Stimulated activated naive B cell treated with anti-CD40 and anti-IgM and Interleukin-4, amounts not matched to agents 10 μg/mL and 1 μg/mL and 100 μg/mL, for 72 hours (primary cell): ENCODE data around the gene TXNL4B.
A peak's percentile ranks its signal among the peaks of the same experiment; 100 is the strongest.
"Not testable (repeated sequence)": the region's sequence is repeated elsewhere in the genome, so short reads cannot be mapped to it uniquely, and the experiment has no call there.

Source experiments
- ATAC-seq, 2 donors: fragments of 150-1000 bp; cut with Tn5 transposase; replicated peaks; 2 replicates each; pipeline ENCODE4 v1.10.0; 2021; ENCODE audit warnings: moderate library complexity in 1 of 2
- DNase-seq: peaks from one replicate; pipeline ENCODE4 v3.0.0; 2021
- H3K27ac Mint-ChIP-seq: one replicate; pipeline ENCODE4 v1.8.0; 2022; ENCODE audit warnings: mild to moderate bottlenecking, mixed read lengths
- H3K27me3 Mint-ChIP-seq, 2 donors: one replicate each; pipeline ENCODE4 v1.8.0; 2022; ENCODE audit warnings: mixed read lengths in 2 of 2
- H3K36me3 Mint-ChIP-seq, 2 donors: one replicate each; pipeline ENCODE4 v1.8.0; 2022; ENCODE audit warnings: mixed read lengths in 2 of 2, mild to moderate bottlenecking in 1 of 2
- H3K4me1 Mint-ChIP-seq, 2 donors: one replicate each; pipeline ENCODE4 v1.8.0; 2022; ENCODE audit warnings: mixed read lengths in 2 of 2, mild to moderate bottlenecking in 1 of 2
- H3K4me3 Mint-ChIP-seq, 2 donors: one replicate each; pipeline ENCODE4 v1.8.0; 2022; ENCODE audit warnings: mild to moderate bottlenecking in 2 of 2, mixed read lengths in 2 of 2, moderate library complexity in 1 of 2
- H3K9me3 Mint-ChIP-seq, 2 donors: one replicate each; pipeline ENCODE4 v1.8.0; 2022; ENCODE audit warnings: mixed read lengths in 2 of 2, mild to moderate bottlenecking in 1 of 2

Gene TXNL4B

GRCh38 chr16:72073560-72074230 lies 19.7 kb downstream of the TXNL4B start:
- DNase-seq (no peak), ATAC-seq (no peak)
- Mint-ChIP-seq H3K27me3 (no peaks in the 10 kb centered on the region), H3K9me3 (no peaks in the 10 kb centered on the region), H3K4me3 (no peak overlapping the region), H3K27ac (no peak overlapping the region), H3K4me1 (peaks cover 0 to 4% of the 10 kb centered on the region in 2 donors), H3K36me3 (peaks cover 6 to 8% of the 10 kb centered on the region in 2 donors)

GRCh38 chr16:72072514-72073342 lies 20.7 kb downstream of the TXNL4B start:
- peaks cover 6 to 8% of the 10 kb centered on the region in 2 donors for H3K36me3 Mint-ChIP-seq
- H3K4me1 Mint-ChIP-seq = peaks cover 0 to 4% of the 10 kb centered on the region in 2 donors
- H3K9me3 Mint-ChIP-seq = no peaks in the 10 kb centered on the region
- no peak overlapping the region for H3K4me3 Mint-ChIP-seq
- no peak for ATAC-seq
- no peak overlapping the region for H3K27ac Mint-ChIP-seq
- no peaks in the 10 kb centered on the region for H3K27me3 Mint-ChIP-seq
- DNase-seq = no peak

- Mint-ChIP-seq H3K36me3 (peaks cover 8 to 10% of the 10 kb centered on the region in 2 donors), H3K4me1 (peaks cover 0 to 5% of the 10 kb centered on the region in 2 donors), H3K9me3 (no peaks in the 10 kb centered on the region), H3K27ac (no peak overlapping the region), H3K27me3 (no peaks in the 10 kb centered on the region), H3K4me3 (no peak overlapping the region)
- ATAC-seq (no peak), DNase-seq (no peak)
Measured at GRCh38 chr16:72068930-72069329, 24.5 kb downstream of the TXNL4B start.

GRCh38 chr16:72066747-72067146 lies 26.7 kb downstream of the TXNL4B start:
- H3K27me3 Mint-ChIP-seq = no peaks in the 10 kb centered on the region
- peaks cover 0 to 5% of the 10 kb centered on the region in 2 donors for H3K4me1 Mint-ChIP-seq
- ATAC-seq (peak in 1 of 2 donors; percentile 55), DNase-seq (no peak)
- no peaks in the 10 kb centered on the region for H3K9me3 Mint-ChIP-seq
- H3K27ac Mint-ChIP-seq = no peak overlapping the region
- peaks cover 12 to 13% of the 10 kb centered on the region in 2 donors for H3K36me3 Mint-ChIP-seq
- H3K4me3 Mint-ChIP-seq = no peak overlapping the region

GRCh38 chr16:72064361-72064894 lies 29.0 kb downstream of the TXNL4B start:
- H3K27me3 Mint-ChIP-seq = no peaks in the 10 kb centered on the region
- H3K4me1 Mint-ChIP-seq = peaks cover 0 to 1% of the 10 kb centered on the region in 2 donors
- no peak overlapping the region for H3K4me3 Mint-ChIP-seq
- ATAC-seq (no peak), DNase-seq (no peak)
- H3K9me3 Mint-ChIP-seq = no peaks in the 10 kb centered on the region
- H3K36me3 Mint-ChIP-seq = peaks cover 7 to 17% of the 10 kb centered on the region in 2 donors
- no peak overlapping the region for H3K27ac Mint-ChIP-seq

- DNase-seq (no peak), ATAC-seq (no peak)
- Mint-ChIP-seq H3K4me3 (no peak overlapping the region), H3K36me3 (peaks cover 7 to 21% of the 10 kb centered on the region in 2 donors), H3K4me1 (no peaks in the 10 kb centered on the region), H3K9me3 (no peaks in the 10 kb centered on the region), H3K27me3 (no peaks in the 10 kb centered on the region), H3K27ac (no peak overlapping the region)
Measured at GRCh38 chr16:72061564-72061963, 31.9 kb downstream of the TXNL4B start.

- H3K4me3 Mint-ChIP-seq = no peak overlapping the region
- no peak overlapping the region for H3K27ac Mint-ChIP-seq
- H3K4me1 Mint-ChIP-seq = no peaks in the 10 kb centered on the region
- no peak for ATAC-seq
- DNase-seq = no peak
- no peaks in the 10 kb centered on the region for H3K9me3 Mint-ChIP-seq
- no peaks in the 10 kb centered on the region for H3K27me3 Mint-ChIP-seq
- H3K36me3 Mint-ChIP-seq = peaks cover 7 to 21% of the 10 kb centered on the region in 2 donors
Measured at GRCh38 chr16:72060405-72060804, 33.0 kb downstream of the TXNL4B start.

- not testable (repeated sequence) for H3K4me3 Mint-ChIP-seq, H3K27me3 Mint-ChIP-seq, ATAC-seq, DNase-seq, H3K27ac Mint-ChIP-seq, H3K4me1 Mint-ChIP-seq, H3K9me3 Mint-ChIP-seq
- peaks cover 3 to 17% of the 10 kb centered on the region in 2 donors for H3K36me3 Mint-ChIP-seq
Measured at GRCh38 chr16:72059060-72059459, 34.4 kb downstream of the TXNL4B start.

GRCh38 chr16:72057313-72057712 lies 36.1 kb downstream of the TXNL4B start:
- not testable (repeated sequence) for H3K4me1 Mint-ChIP-seq, H3K4me3 Mint-ChIP-seq, H3K27ac Mint-ChIP-seq, DNase-seq, H3K27me3 Mint-ChIP-seq, ATAC-seq, H3K9me3 Mint-ChIP-seq
- peaks cover 2 to 10% of the 10 kb centered on the region in 2 donors for H3K36me3 Mint-ChIP-seq

GRCh38 chr16:72055911-72056310 lies 37.5 kb downstream of the TXNL4B start:
- no peaks in the 10 kb centered on the region for H3K4me1 Mint-ChIP-seq
- H3K27ac Mint-ChIP-seq = no peak overlapping the region

GRCh38 chr16:72054254-72054847 lies 39.1 kb downstream of the TXNL4B start, which contains the start of gene HP:
TSS of gene HP (plus strand) at chr16:72054505. CDS start at chr16:72054653, 148 bp downstream.
- not testable (repeated sequence) for H3K27me3 Mint-ChIP-seq, H3K4me1 Mint-ChIP-seq, H3K27ac Mint-ChIP-seq, ATAC-seq, DNase-seq, H3K4me3 Mint-ChIP-seq
- Mint-ChIP-seq H3K9me3 (peaks cover 5 to 10% of the 10 kb centered on the region in 2 donors), H3K36me3 (peaks cover 4 to 14% of the 10 kb centered on the region in 2 donors)

More at GRCh38 chr16:72055911-72056310, 37.5 kb downstream of the TXNL4B start:
- H3K36me3 Mint-ChIP-seq = peaks cover 0 to 12% of the 10 kb centered on the region in 2 donors
- no peaks in the 10 kb centered on the region for H3K27me3 Mint-ChIP-seq
- ATAC-seq = no peak
- H3K9me3 Mint-ChIP-seq = peaks cover 0 to 4% of the 10 kb centered on the region in 2 donors
- no peak for DNase-seq
- H3K4me3 Mint-ChIP-seq = no peak overlapping the region

- H3K27ac Mint-ChIP-seq = no peak overlapping the region
- ATAC-seq (no peak), DNase-seq (no peak)
- no peaks in the 10 kb centered on the region for H3K4me1 Mint-ChIP-seq
- peaks cover 9 to 16% of the 10 kb centered on the region in 2 donors for H3K9me3 Mint-ChIP-seq
- no peak overlapping the region for H3K4me3 Mint-ChIP-seq
- H3K36me3 Mint-ChIP-seq = peaks cover 4 to 10% of the 10 kb centered on the region in 2 donors
- H3K27me3 Mint-ChIP-seq = no peaks in the 10 kb centered on the region
Measured at GRCh38 chr16:72051818-72052217, 41.6 kb downstream of the TXNL4B start.

- Mint-ChIP-seq H3K27me3 (no peaks in the 10 kb centered on the region), H3K4me3 (no peak overlapping the region), H3K4me1 (no peaks in the 10 kb centered on the region), H3K27ac (no peak overlapping the region), H3K9me3 (peaks cover 9 to 16% of the 10 kb centered on the region in 2 donors), H3K36me3 (peaks cover 4 to 10% of the 10 kb centered on the region in 2 donors)
- DNase-seq (no peak), ATAC-seq (no peak)
Measured at GRCh38 chr16:72050769-72051464, 42.5 kb downstream of the TXNL4B start.

- Mint-ChIP-seq H3K27ac (no peak overlapping the region), H3K27me3 (no peaks in the 10 kb centered on the region), H3K4me1 (no peaks in the 10 kb centered on the region), H3K4me3 (no peak overlapping the region), H3K36me3 (peaks cover 4 to 10% of the 10 kb centered on the region in 2 donors), H3K9me3 (peaks cover 9 to 16% of the 10 kb centered on the region in 2 donors)
- no peak for ATAC-seq
- DNase-seq = no peak
Measured at GRCh38 chr16:72049110-72049509, 44.3 kb downstream of the TXNL4B start.
